Measurements from ENCODE around the gene CTDSP1.

DNA sequence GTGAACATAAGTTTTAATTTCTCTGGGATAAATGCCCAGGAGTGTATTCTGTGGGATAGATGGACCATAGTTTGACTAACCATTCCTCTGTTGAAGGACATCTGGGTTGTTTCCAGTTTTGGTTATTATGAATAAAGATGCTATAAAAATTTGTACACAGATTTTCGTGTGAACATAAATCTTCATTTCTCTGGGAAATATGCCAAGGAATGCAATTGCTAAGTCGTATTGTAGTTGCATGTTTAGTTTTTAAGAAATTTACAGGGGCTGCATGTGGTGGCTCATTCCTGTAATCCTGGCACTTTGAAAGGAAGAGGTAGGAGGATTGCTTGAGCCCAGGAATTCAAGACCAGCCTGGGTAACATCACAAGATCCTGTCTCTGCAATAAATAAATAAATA lies 24.5 kb upstream of the CTDSP1 start:
- TF ChIP-seq EP300 (conservative IDR thresholded peaks at IDR 0.05; ENCODE audit: poor library complexity, severe bottlenecking) (no peak), POLR2AphosphoS5 (IDR thresholded peaks at IDR 0.05) (no peak), EZH2 (IDR thresholded peaks at IDR 0.05; ENCODE audit: borderline replicate concordance, insufficient read depth, low read length, poor library complexity, severe bottlenecking) (no peak), SMC3 (conservative IDR thresholded peaks at IDR 0.05; ENCODE audit: poor library complexity) (no peak), TAF1 (IDR thresholded peaks at IDR 0.05; ENCODE audit: low read depth) (no peak)
- TF ChIP-seq, protein P1, sequence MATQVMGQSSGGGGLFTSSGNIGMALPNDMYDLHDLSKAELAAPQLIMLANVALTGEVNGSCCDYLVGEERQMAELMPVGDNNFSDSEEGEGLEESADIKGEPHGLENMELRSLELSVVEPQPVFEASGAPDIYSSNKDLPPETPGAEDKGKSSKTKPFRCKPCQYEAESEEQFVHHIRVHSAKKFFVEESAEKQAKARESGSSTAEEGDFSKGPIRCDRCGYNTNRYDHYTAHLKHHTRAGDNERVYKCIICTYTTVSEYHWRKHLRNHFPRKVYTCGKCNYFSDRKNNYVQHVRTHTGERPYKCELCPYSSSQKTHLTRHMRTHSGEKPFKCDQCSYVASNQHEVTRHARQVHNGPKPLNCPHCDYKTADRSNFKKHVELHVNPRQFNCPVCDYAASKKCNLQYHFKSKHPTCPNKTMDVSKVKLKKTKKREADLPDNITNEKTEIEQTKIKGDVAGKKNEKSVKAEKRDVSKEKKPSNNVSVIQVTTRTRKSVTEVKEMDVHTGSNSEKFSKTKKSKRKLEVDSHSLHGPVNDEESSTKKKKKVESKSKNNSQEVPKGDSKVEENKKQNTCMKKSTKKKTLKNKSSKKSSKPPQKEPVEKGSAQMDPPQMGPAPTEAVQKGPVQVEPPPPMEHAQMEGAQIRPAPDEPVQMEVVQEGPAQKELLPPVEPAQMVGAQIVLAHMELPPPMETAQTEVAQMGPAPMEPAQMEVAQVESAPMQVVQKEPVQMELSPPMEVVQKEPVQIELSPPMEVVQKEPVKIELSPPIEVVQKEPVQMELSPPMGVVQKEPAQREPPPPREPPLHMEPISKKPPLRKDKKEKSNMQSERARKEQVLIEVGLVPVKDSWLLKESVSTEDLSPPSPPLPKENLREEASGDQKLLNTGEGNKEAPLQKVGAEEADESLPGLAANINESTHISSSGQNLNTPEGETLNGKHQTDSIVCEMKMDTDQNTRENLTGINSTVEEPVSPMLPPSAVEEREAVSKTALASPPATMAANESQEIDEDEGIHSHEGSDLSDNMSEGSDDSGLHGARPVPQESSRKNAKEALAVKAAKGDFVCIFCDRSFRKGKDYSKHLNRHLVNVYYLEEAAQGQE (IDR thresholded peaks at IDR 0.05; ENCODE audit: borderline replicate concordance) = no peak
- TF ChIP-seq, protein P2, sequence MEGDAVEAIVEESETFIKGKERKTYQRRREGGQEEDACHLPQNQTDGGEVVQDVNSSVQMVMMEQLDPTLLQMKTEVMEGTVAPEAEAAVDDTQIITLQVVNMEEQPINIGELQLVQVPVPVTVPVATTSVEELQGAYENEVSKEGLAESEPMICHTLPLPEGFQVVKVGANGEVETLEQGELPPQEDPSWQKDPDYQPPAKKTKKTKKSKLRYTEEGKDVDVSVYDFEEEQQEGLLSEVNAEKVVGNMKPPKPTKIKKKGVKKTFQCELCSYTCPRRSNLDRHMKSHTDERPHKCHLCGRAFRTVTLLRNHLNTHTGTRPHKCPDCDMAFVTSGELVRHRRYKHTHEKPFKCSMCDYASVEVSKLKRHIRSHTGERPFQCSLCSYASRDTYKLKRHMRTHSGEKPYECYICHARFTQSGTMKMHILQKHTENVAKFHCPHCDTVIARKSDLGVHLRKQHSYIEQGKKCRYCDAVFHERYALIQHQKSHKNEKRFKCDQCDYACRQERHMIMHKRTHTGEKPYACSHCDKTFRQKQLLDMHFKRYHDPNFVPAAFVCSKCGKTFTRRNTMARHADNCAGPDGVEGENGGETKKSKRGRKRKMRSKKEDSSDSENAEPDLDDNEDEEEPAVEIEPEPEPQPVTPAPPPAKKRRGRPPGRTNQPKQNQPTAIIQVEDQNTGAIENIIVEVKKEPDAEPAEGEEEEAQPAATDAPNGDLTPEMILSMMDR (IDR thresholded peaks at IDR 0.05; ENCODE audit: poor library complexity, severe bottlenecking) = no peak
